Lung (tissue), 12 donors: ENCODE data around the gene ARHGEF17. TPM values are rescaled to one million over a fixed set of nuclear protein-coding genes. Genes with fewer than 3 reads are reported as not detected.

Experiments
- ATAC-seq: fragments of 200-7000 bp; cut with Tn5 transposase; one replicate; pipeline ENCODE4 v1.9.1; 2020; ENCODE audit warnings: moderate number of reproducible peaks; ENCODE audit not compliant: insufficient read depth, low FRiP score
- DNase-seq, 3 donors: peaks; one replicate each; pipeline ENCODE4 v3.0.0-alpha.2; 2013 to 2017
- H3K27ac ChIP-seq, 2 donors: one replicate each; pipeline ENCODE4 v1.5.1; 2013; ENCODE audit warnings: mild to moderate bottlenecking in 2 of 2, moderate library complexity in 2 of 2, control low read depth in 1 of 2, inconsistent platforms in 1 of 2, low read depth in 1 of 2, low read length in 1 of 2
- H3K27me3 ChIP-seq, 3 donors: one replicate each; pipeline ENCODE4 v1.5.1; 2013; ENCODE audit warnings: low read length in 2 of 3; ENCODE audit not compliant: control insufficient read depth in 3 of 3, insufficient read depth in 3 of 3
- H3K36me3 ChIP-seq, 4 donors: one replicate each; pipeline ENCODE4 v1.5.1; 2013; ENCODE audit warnings: low read length in 4 of 4, mild to moderate bottlenecking in 1 of 4, moderate library complexity in 1 of 4; ENCODE audit not compliant: control insufficient read depth in 4 of 4, insufficient read depth in 4 of 4
- H3K4me1 ChIP-seq, 5 donors: one replicate each; pipeline ENCODE4 v1.5.1; 2013; ENCODE audit warnings: low read length in 5 of 5, mild to moderate bottlenecking in 2 of 5, moderate library complexity in 1 of 5; ENCODE audit not compliant: control insufficient read depth in 5 of 5, insufficient read depth in 5 of 5
- H3K4me3 ChIP-seq: one replicate; pipeline ENCODE4 v1.5.1; 2013; ENCODE audit warnings: mild to moderate bottlenecking, control low read depth, moderate library complexity
- H3K9ac ChIP-seq, 2 donors: one replicate each; pipeline ENCODE4 v1.5.1; 2013; ENCODE audit warnings: low read length in 2 of 2, control low read depth in 1 of 2; ENCODE audit not compliant: insufficient read depth in 1 of 2
- H3K9me3 ChIP-seq, 4 donors: one replicate each; pipeline ENCODE4 v1.5.1; 2013; ENCODE audit warnings: low read length in 3 of 4, mild to moderate bottlenecking in 1 of 4, moderate library complexity in 1 of 4; ENCODE audit not compliant: control insufficient read depth in 4 of 4, insufficient read depth in 3 of 4
- WGBS, 2 donors: extraction: QIAGEN DNeasy Blood & Tissue Kit; methylation state at CpG; one replicate each; pipeline ENCODE4 v1.1.7; 2013; 5-methylcytosine and 5-hydroxymethylcytosine counted together
- polyA plus RNA-seq, 2 donors: library from polyadenylated mRNA; stranded (reverse); fragments of 200-250 nt; gene quantifications; one replicate each; pipeline ENCODE4 v1.2.1, GENCODE V29; 2013
- total RNA-seq, 2 donors: library from RNA; depleted of rRNA in 1 of 2; stranded (reverse); fragments of >200 nt in 1 of 2; gene quantifications; one replicate each; pipeline ENCODE4 v1.2.1, GENCODE V29; 2014 to 2021
- TF ChIP-seq, protein P1 (sequence below): IDR thresholded peaks from 2 replicates; pipeline ENCODE4 v1.5.1; 2012; ENCODE audit warnings: mild to moderate bottlenecking; ENCODE audit errors: control extremely low read depth, extremely low read depth
- donor health status: control.
- donor health status: control.
- donor health status: Bipolar disorder and iron deficiency.
- donor health status: healthy.
- donor health status: DM: yes; HTN: yes; CAD: no.

Gene ARHGEF17
- total and polyA plus RNA-seq, 4 donors, result 27.9 to 74.6 (median 53.5) TPM

DNA sequence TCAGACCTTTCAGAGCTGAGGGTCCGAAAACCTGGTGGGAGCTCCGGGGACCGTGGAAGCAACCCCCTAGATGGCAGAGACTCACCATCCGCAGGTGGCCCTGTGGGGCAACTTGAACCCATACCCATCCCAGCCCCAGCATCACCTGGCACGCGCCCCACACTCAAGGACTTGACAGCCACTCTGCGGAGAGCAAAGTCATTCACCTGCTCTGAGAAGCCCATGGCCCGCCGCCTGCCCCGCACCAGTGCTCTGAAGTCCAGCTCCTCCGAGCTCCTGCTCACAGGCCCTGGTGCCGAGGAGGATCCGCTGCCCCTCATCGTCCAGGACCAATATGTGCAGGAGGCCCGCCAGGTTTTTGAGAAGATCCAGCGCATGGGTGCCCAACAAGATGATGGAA, 2.0 kb downstream of the ARHGEF17 start:
- no peaks in the 10 kb centered on the region for H3K9me3 ChIP-seq
- H3K27me3 ChIP-seq, result no peaks in the 10 kb centered on the region
- peak overlapping the region in 1 of 2 donors; percentile 81 for H3K9ac ChIP-seq
- peaks cover 0 to 9% (median 0%) of the 10 kb centered on the region in 4 donors for H3K36me3 ChIP-seq
- TF ChIP-seq, protein P1, sequence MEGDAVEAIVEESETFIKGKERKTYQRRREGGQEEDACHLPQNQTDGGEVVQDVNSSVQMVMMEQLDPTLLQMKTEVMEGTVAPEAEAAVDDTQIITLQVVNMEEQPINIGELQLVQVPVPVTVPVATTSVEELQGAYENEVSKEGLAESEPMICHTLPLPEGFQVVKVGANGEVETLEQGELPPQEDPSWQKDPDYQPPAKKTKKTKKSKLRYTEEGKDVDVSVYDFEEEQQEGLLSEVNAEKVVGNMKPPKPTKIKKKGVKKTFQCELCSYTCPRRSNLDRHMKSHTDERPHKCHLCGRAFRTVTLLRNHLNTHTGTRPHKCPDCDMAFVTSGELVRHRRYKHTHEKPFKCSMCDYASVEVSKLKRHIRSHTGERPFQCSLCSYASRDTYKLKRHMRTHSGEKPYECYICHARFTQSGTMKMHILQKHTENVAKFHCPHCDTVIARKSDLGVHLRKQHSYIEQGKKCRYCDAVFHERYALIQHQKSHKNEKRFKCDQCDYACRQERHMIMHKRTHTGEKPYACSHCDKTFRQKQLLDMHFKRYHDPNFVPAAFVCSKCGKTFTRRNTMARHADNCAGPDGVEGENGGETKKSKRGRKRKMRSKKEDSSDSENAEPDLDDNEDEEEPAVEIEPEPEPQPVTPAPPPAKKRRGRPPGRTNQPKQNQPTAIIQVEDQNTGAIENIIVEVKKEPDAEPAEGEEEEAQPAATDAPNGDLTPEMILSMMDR, result no peak
- WGBS, 2 donors, result 69 to 83% methylated on average over 16 of the region's 16 CpGs
- ATAC-seq, result no peak
- peak overlapping the region; percentile 97 to 98 for H3K27ac ChIP-seq
- peak overlapping the region; percentile 1 for H3K4me3 ChIP-seq
- peaks cover 4 to 65% (median 27%) of the 10 kb centered on the region in 5 donors for H3K4me1 ChIP-seq
- DNase-seq, result no peak

DNA sequence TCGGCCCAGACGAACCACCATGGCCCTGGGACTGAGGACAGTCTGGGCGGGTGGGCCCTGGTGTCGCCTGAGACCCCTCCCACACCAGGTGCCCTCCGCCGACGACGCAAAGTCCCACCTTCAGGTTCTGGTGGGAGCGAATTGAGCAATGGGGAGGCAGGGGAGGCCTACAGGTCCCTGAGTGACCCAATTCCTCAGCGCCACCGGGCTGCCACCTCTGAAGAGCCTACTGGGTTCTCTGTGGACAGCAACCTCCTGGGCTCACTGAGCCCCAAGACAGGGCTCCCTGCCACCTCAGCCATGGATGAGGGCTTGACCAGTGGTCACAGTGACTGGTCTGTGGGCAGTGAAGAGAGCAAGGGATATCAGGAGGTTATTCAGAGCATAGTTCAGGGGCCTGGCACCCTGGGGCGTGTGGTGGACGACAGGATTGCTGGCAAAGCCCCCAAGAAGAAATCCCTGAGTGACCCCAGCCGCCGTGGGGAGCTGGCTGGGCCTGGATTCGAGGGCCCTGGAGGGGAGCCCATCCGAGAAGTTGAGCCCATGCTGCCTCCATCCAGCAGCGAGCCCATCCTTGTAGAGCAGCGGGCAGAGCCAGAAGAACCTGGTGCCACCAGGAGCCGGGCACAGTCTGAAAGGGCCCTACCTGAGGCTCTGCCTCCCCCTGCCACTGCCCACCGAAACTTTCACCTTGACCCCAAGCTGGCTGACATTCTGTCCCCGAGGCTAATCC, 2.8 kb downstream of the ARHGEF17 start:
- ATAC-seq, result no peak
- TF ChIP-seq, protein P1, result no peak

DNA sequence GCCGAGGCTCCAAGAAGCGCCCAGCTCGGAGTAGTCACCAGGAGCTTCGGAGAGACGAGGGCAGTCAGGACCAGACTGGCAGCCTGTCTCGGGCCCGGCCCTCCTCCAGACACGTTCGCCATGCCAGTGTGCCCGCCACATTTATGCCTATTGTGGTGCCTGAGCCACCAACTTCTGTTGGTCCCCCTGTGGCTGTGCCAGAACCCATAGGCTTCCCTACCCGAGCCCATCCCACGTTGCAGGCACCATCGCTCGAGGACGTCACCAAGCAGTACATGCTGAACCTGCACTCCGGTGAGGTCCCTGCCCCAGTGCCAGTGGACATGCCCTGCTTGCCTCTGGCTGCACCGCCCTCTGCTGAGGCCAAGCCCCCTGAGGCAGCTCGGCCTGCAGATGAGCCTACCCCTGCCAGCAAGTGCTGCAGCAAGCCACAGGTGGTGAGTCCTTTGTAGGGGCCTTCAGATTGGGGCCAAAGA, 3.4 kb downstream of the ARHGEF17 start:
- DNase-seq (no peak), ATAC-seq (no peak)
- H3K4me3 ChIP-seq, result peak overlapping the region; percentile 17
- TF ChIP-seq, protein P1, result no peak
- H3K27me3 ChIP-seq, result no peaks in the 10 kb centered on the region
- H3K27ac ChIP-seq, result peak overlapping the region; percentile 59 to 62
- 67 to 83% methylated on average over 16 to 18 of the region's 18 CpGs for WGBS, 2 donors
- peaks cover 14 to 78% (median 35%) of the 10 kb centered on the region in 5 donors for H3K4me1 ChIP-seq
- H3K9me3 ChIP-seq, result no peaks in the 10 kb centered on the region
- no peak overlapping the region for H3K9ac ChIP-seq
- peaks cover 0 to 9% (median 0%) of the 10 kb centered on the region in 4 donors for H3K36me3 ChIP-seq

More for the DNA sequence above, 2.8 kb downstream of the ARHGEF17 start:
- H3K9ac ChIP-seq, result no peak overlapping the region
- WGBS, 2 donors, result 79 to 84% methylated on average over 22 of the region's 22 CpGs
- H3K27ac ChIP-seq, result peak overlapping the region; percentile 59 to 62
- no peaks in the 10 kb centered on the region for H3K27me3 ChIP-seq
- peaks cover 0 to 9% (median 0%) of the 10 kb centered on the region in 4 donors for H3K36me3 ChIP-seq
- DNase-seq, result no peak
- H3K4me1 ChIP-seq, result peaks cover 8 to 72% (median 31%) of the 10 kb centered on the region in 5 donors
- peak overlapping the region; percentile 4 for H3K4me3 ChIP-seq
- H3K9me3 ChIP-seq, result no peaks in the 10 kb centered on the region
